Liver (tissue), 9 donors: ENCODE data around the gene RBM22. TPM values are rescaled to one million over a fixed set of nuclear protein-coding genes. Genes with fewer than 3 reads are reported as not detected.

Source experiments
- DNase-seq: peaks from one replicate; pipeline ENCODE4 v3.0.0-alpha.2; 2017; ENCODE audit warnings: low spot score
- H3K27ac ChIP-seq, 2 donors: one replicate each; pipeline ENCODE4 v1.7.0; 2013; ENCODE audit warnings: inconsistent platforms in 2 of 2, low read length in 2 of 2, control low read depth in 1 of 2, low read depth in 1 of 2, mild to moderate bottlenecking in 1 of 2
- H3K27me3 ChIP-seq, 4 donors: one replicate each; pipeline versions ENCODE4 v1.6.1 to v1.7.0; 2013; ENCODE audit warnings: low read length in 3 of 4, inconsistent platforms in 1 of 4, mild to moderate bottlenecking in 1 of 4, moderate library complexity in 1 of 4; ENCODE audit not compliant: control insufficient read depth in 4 of 4, insufficient read depth in 4 of 4
- H3K36me3 ChIP-seq, 4 donors: one replicate each; pipeline versions ENCODE4 v1.6.1 to v1.7.0; 2013; ENCODE audit warnings: low read length in 3 of 4, mild to moderate bottlenecking in 3 of 4, low read depth in 1 of 4, moderate library complexity in 1 of 4; ENCODE audit not compliant: control insufficient read depth in 4 of 4, insufficient read depth in 3 of 4
- H3K4me1 ChIP-seq, 4 donors: one replicate each; pipeline versions ENCODE4 v1.6.1 to v1.7.0; 2013; ENCODE audit warnings: low read length in 3 of 4, mild to moderate bottlenecking in 3 of 4, moderate library complexity in 1 of 4; ENCODE audit not compliant: control insufficient read depth in 4 of 4, insufficient read depth in 4 of 4
- H3K4me3 ChIP-seq, 3 donors: one replicate each; pipeline versions ENCODE4 v1.6.1 to v1.7.0; 2013; ENCODE audit warnings: low read length in 3 of 3, control low read depth in 1 of 3, low read depth in 1 of 3, mild to moderate bottlenecking in 1 of 3
- H3K9ac ChIP-seq, 2 donors: one replicate each; pipeline ENCODE4 v1.7.0; 2013; ENCODE audit warnings: low read length in 2 of 2, mild to moderate bottlenecking in 2 of 2, moderate library complexity in 2 of 2, control low read depth in 1 of 2, low read depth in 1 of 2
- H3K9me3 ChIP-seq, 4 donors: one replicate each; pipeline versions ENCODE4 v1.6.1 to v1.7.0; 2013; ENCODE audit warnings: low read length in 3 of 4; ENCODE audit not compliant: control insufficient read depth in 4 of 4
- EGR1 ChIP-seq, 2 donors: IDR thresholded peaks; 2 replicates each; pipeline ENCODE4 v1.6.1; 2016 to 2018; ENCODE audit warnings: antibody characterized with exemption in 2 of 2, low read depth in 2 of 2
- FOXA1 ChIP-seq: IDR thresholded peaks from 2 replicates; pipeline ENCODE4 v1.6.1; 2016; ENCODE audit warnings: antibody characterized with exemption
- FOXA2 ChIP-seq: IDR thresholded peaks from 2 replicates; pipeline ENCODE4 v1.6.1; 2016; ENCODE audit warnings: antibody characterized with exemption
- GABPA ChIP-seq, 2 donors: IDR thresholded peaks in 1 of 2; conservative IDR thresholded peaks in 1 of 2; 2 replicates each; pipeline ENCODE4 v1.6.1; 2016; ENCODE audit warnings: antibody characterized with exemption in 2 of 2, mild to moderate bottlenecking in 1 of 2, moderate library complexity in 1 of 2
- HNF4G ChIP-seq: IDR thresholded peaks from 2 replicates; pipeline ENCODE4 v1.6.1; 2016; ENCODE audit warnings: antibody characterized with exemption
- JUND ChIP-seq, 2 donors: IDR thresholded peaks; 2 replicates each; pipeline ENCODE4 v1.6.1; 2016; ENCODE audit warnings: antibody characterized with exemption in 2 of 2
- RAD21 ChIP-seq, 2 donors: IDR thresholded peaks; 2 replicates each; pipeline ENCODE4 v1.6.1; 2016; ENCODE audit warnings: antibody characterized with exemption in 2 of 2, mild to moderate bottlenecking in 2 of 2
- RXRA ChIP-seq, 2 donors: IDR thresholded peaks; 2 replicates each; pipeline ENCODE4 v1.6.1; 2017 to 2018; ENCODE audit warnings: antibody characterized with exemption in 2 of 2, mild to moderate bottlenecking in 1 of 2
- SP1 ChIP-seq: IDR thresholded peaks from 2 replicates; pipeline ENCODE4 v1.6.1; 2018; ENCODE audit warnings: antibody characterized with exemption, mild to moderate bottlenecking
- TAF1 ChIP-seq: conservative IDR thresholded peaks from 2 replicates; pipeline ENCODE4 v1.6.1; 2016; ENCODE audit warnings: antibody characterized with exemption, mild to moderate bottlenecking
- ZBTB33 ChIP-seq: IDR thresholded peaks from 2 replicates; pipeline ENCODE4 v1.6.1; 2016; ENCODE audit warnings: antibody characterized with exemption
- WGBS: extraction: QIAGEN DNeasy Blood & Tissue Kit; methylation state at CpG from one replicate; pipeline ENCODE4 v1.1.7; 2013; 5-methylcytosine and 5-hydroxymethylcytosine counted together
- polyA plus RNA-seq, 2 donors: library from polyadenylated mRNA; stranded (reverse) in 1 of 2; unstranded in 1 of 2; fragments of 200-250 nt in 1 of 2; fragments of >200 nt in 1 of 2; fragmentation: Nextera tagmentation in 1 of 2; extraction: Ambion mirVana in 1 of 2; gene quantifications; one replicate each; pipeline versions ENCODE4 v1.2.1 to v1.2.3, GENCODE V29; 2013 to 2015
- total RNA-seq, 2 donors: library from RNA; depleted of rRNA; stranded (reverse); fragments of >200 nt; gene quantifications; one replicate each; pipeline ENCODE4 v1.2.3, GENCODE V29; 2014
- TF ChIP-seq, protein P1 (sequence below): IDR thresholded peaks from 2 replicates; pipeline ENCODE4 v1.6.1; 2016; ENCODE audit warnings: antibody characterized with exemption
- TF ChIP-seq, protein P2 (sequence below): IDR thresholded peaks from 2 replicates; pipeline ENCODE4 v1.6.1; 2016; ENCODE audit warnings: antibody characterized with exemption
- TF ChIP-seq, protein P3 (sequence below): fragments of 150-350 bp; IDR thresholded peaks from 2 replicates; pipeline ENCODE4 v1.5.1; 2017; ENCODE audit warnings: improper control_type of control experiment, low read depth, low read length; ENCODE audit not compliant: missing input control
- TF ChIP-seq, protein P4 (sequence below): IDR thresholded peaks from 2 replicates; pipeline ENCODE4 v1.6.1; 2016; ENCODE audit warnings: antibody characterized with exemption, mild to moderate bottlenecking
- donor health status: healthy.
- donor health status: healthy.
- donor health status: healthy.
- donor health status: healthy.
- donor health status: healthy.

RBM22 gene
- total and polyA plus RNA-seq, 4 donors = 10.7 to 19.7 (median 12.3) TPM

DNA sequence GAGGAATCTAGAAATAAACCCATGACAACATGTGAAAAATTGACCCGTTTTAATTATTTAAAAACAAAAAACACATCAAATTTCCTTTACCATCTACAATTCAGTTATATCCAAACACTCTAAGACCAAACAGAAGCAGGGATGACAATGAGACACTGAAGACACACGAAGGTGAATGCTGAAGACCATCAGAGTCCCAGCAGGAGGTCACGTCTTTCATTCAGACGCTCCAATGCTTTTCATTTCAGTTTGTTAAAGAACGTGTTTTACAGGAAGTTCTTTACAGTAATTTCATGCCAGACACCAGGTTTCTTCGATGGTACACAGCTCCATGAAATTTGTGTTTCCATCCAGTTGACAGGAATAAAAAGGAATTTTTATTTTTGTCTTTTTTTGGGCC, 10.1 kb downstream of the RBM22 start:
- H3K36me3 ChIP-seq = peaks cover 26 to 59% (median 51%) of the 10 kb centered on the region in 4 donors
- no peak overlapping the region for H3K27ac ChIP-seq
- H3K4me3 ChIP-seq = no peak overlapping the region
- no peaks in the 10 kb centered on the region for H3K4me1 ChIP-seq
- no peak for DNase-seq
- no peaks in the 10 kb centered on the region for H3K9me3 ChIP-seq
- H3K9ac ChIP-seq = no peak overlapping the region
- no peaks in the 10 kb centered on the region for H3K27me3 ChIP-seq
- TF ChIP-seq FOXA1 (no peak), GABPA (IDR thresholded peaks at IDR 0.05 in 1 of 2, conservative IDR thresholded peaks at IDR 0.05 in 1 of 2) (no peak), TAF1 (no peak), HNF4G (no peak), JUND (IDR thresholded peaks at IDR 0.05) (no peak), FOXA2 (no peak), SP1 (no peak), RAD21 (IDR thresholded peaks at IDR 0.05) (no peak), EGR1 (IDR thresholded peaks at IDR 0.05; ENCODE audit: low read depth in 2 of 2) (no peak), ZBTB33 (no peak), RXRA (IDR thresholded peaks at IDR 0.05) (no peak)
- TF ChIP-seq, protein P1, sequence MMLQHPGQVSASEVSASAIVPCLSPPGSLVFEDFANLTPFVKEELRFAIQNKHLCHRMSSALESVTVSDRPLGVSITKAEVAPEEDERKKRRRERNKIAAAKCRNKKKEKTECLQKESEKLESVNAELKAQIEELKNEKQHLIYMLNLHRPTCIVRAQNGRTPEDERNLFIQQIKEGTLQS = no peak
- TF ChIP-seq, protein P2, sequence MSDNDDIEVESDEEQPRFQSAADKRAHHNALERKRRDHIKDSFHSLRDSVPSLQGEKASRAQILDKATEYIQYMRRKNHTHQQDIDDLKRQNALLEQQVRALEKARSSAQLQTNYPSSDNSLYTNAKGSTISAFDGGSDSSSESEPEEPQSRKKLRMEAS = no peak
- TF ChIP-seq, protein P3, sequence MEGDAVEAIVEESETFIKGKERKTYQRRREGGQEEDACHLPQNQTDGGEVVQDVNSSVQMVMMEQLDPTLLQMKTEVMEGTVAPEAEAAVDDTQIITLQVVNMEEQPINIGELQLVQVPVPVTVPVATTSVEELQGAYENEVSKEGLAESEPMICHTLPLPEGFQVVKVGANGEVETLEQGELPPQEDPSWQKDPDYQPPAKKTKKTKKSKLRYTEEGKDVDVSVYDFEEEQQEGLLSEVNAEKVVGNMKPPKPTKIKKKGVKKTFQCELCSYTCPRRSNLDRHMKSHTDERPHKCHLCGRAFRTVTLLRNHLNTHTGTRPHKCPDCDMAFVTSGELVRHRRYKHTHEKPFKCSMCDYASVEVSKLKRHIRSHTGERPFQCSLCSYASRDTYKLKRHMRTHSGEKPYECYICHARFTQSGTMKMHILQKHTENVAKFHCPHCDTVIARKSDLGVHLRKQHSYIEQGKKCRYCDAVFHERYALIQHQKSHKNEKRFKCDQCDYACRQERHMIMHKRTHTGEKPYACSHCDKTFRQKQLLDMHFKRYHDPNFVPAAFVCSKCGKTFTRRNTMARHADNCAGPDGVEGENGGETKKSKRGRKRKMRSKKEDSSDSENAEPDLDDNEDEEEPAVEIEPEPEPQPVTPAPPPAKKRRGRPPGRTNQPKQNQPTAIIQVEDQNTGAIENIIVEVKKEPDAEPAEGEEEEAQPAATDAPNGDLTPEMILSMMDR = no peak
- WGBS = 86% methylated on average over 6 of the region's 6 CpGs

GRCh38 chr5:150689120-150689519, 11.7 kb downstream of the RBM22 start:
- Histone ChIP-seq H3K27ac (no peak overlapping the region), H3K27me3 (no peaks in the 10 kb centered on the region), H3K4me3 (no peak overlapping the region), H3K9ac (no peak overlapping the region), H3K4me1 (no peaks in the 10 kb centered on the region), H3K36me3 (peaks cover 20 to 42% (median 35%) of the 10 kb centered on the region in 4 donors), H3K9me3 (no peaks in the 10 kb centered on the region)
- no peak for DNase-seq
- TF ChIP-seq HNF4G = no peak
- 95% methylated on average over 1 of the region's 1 CpG for WGBS

DNA sequence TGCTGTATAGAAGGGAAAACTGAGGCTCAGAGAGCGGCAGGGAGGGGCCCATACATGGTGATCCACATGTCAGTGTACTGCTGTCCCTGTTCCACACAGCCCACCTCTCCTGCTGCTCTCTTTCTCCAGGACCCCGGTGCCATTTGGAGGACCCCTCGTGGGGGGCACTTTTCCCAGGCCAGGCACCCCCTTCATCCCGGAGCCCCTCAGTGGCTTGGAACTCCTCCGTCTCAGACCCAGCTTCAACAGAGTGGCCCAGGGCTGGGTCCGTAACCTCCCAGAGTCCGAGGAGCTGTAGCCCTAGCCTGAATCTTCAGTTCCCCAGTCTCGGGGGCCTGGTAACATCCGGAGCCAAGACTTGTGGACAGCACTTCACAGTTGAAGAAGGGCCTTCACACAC, 24.3 kb downstream of the RBM22 start:
- H3K36me3 ChIP-seq = peaks cover 0 to 2% (median 0%) of the 10 kb centered on the region in 4 donors
- no peak overlapping the region for H3K27ac ChIP-seq
- H3K9me3 ChIP-seq = no peaks in the 10 kb centered on the region
- no peaks in the 10 kb centered on the region for H3K27me3 ChIP-seq
- H3K4me3 ChIP-seq = no peak overlapping the region
- H3K4me1 ChIP-seq = peaks cover 4 to 10% (median 8%) of the 10 kb centered on the region in 4 donors
- 93% methylated on average over 9 of the region's 9 CpGs for WGBS
- TF ChIP-seq, protein P4, sequence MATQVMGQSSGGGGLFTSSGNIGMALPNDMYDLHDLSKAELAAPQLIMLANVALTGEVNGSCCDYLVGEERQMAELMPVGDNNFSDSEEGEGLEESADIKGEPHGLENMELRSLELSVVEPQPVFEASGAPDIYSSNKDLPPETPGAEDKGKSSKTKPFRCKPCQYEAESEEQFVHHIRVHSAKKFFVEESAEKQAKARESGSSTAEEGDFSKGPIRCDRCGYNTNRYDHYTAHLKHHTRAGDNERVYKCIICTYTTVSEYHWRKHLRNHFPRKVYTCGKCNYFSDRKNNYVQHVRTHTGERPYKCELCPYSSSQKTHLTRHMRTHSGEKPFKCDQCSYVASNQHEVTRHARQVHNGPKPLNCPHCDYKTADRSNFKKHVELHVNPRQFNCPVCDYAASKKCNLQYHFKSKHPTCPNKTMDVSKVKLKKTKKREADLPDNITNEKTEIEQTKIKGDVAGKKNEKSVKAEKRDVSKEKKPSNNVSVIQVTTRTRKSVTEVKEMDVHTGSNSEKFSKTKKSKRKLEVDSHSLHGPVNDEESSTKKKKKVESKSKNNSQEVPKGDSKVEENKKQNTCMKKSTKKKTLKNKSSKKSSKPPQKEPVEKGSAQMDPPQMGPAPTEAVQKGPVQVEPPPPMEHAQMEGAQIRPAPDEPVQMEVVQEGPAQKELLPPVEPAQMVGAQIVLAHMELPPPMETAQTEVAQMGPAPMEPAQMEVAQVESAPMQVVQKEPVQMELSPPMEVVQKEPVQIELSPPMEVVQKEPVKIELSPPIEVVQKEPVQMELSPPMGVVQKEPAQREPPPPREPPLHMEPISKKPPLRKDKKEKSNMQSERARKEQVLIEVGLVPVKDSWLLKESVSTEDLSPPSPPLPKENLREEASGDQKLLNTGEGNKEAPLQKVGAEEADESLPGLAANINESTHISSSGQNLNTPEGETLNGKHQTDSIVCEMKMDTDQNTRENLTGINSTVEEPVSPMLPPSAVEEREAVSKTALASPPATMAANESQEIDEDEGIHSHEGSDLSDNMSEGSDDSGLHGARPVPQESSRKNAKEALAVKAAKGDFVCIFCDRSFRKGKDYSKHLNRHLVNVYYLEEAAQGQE = no peak
- TF ChIP-seq RAD21 (IDR thresholded peaks at IDR 0.05) (no peak), FOXA2 (no peak)
- no peak for DNase-seq
- H3K9ac ChIP-seq = no peak overlapping the region
